ENCODE data around the gene TBPL2. TPM values are rescaled to one million over a fixed set of nuclear protein-coding genes. Genes with fewer than 3 reads are reported as not detected.
"Not testable (repeated sequence)": the region's sequence is repeated elsewhere in the genome, so short reads cannot be mapped to it uniquely, and the experiment has no call there.

TBPL2 gene
- polyA plus RNA-seq, 4 donors = 0.35 TPM; not detected in 3

GRCh38 chr14:55388160-55388559, 52.3 kb downstream of the TBPL2 start:
- Histone ChIP-seq H3K27me3 (ENCODE audit: control insufficient read depth in 3 of 3, insufficient read depth in 3 of 3, low read length in 3 of 3) (no peaks in the 10 kb centered on the region), H3K36me3 (ENCODE audit: control insufficient read depth in 3 of 3, insufficient read depth in 2 of 3, low read depth in 1 of 3, low read length in 3 of 3) (peaks cover 2 to 33% (median 3%) of the 10 kb centered on the region in 3 donors), H3K27ac (ENCODE audit: low read depth in 1 of 3, low read length in 2 of 3) (no peak overlapping the region), H3K9me3 (ENCODE audit: control insufficient read depth in 2 of 2, insufficient read depth in 1 of 2, low read depth in 1 of 2, low read length in 1 of 2) (no peaks in the 10 kb centered on the region), H3K4me1 (ENCODE audit: control insufficient read depth in 3 of 3, insufficient read depth in 2 of 3, low read depth in 1 of 3, low read length in 2 of 3) (peaks cover 0 to 3% (median 0%) of the 10 kb centered on the region in 3 donors), H3K4me3 (ENCODE audit: low read depth in 1 of 3, low read length in 3 of 3) (no peak overlapping the region)
- no peak for FAIRE-seq
- no peak for DNase-seq

GRCh38 chr14:55387121-55387520, 53.3 kb downstream of the TBPL2 start:
- H3K4me1 ChIP-seq (ENCODE audit: control insufficient read depth in 3 of 3, insufficient read depth in 2 of 3, low read depth in 1 of 3, low read length in 2 of 3) = peaks cover 0 to 3% (median 0%) of the 10 kb centered on the region in 3 donors
- H3K36me3 ChIP-seq (ENCODE audit: control insufficient read depth in 3 of 3, insufficient read depth in 2 of 3, low read depth in 1 of 3, low read length in 3 of 3) = peaks cover 2 to 37% (median 3%) of the 10 kb centered on the region in 3 donors
- DNase-seq = no peak
- no peaks in the 10 kb centered on the region for H3K9me3 ChIP-seq (ENCODE audit: control insufficient read depth in 2 of 2, insufficient read depth in 1 of 2, low read depth in 1 of 2, low read length in 1 of 2)
- peak overlapping the region in 1 of 3 donors; percentile 4 for H3K27ac ChIP-seq (ENCODE audit: low read depth in 1 of 3, low read length in 2 of 3)
- no peak overlapping the region for H3K4me3 ChIP-seq (ENCODE audit: low read depth in 1 of 3, low read length in 3 of 3)
- FAIRE-seq = no peak
- no peaks in the 10 kb centered on the region for H3K27me3 ChIP-seq (ENCODE audit: control insufficient read depth in 3 of 3, insufficient read depth in 3 of 3, low read length in 3 of 3)
- 95 to 99% (median 98%) methylated on average over 4 of the region's 4 CpGs for WGBS, 3 donors

GRCh38 chr14:55386037-55386808, 54.2 kb downstream of the TBPL2 start:
- H3K27ac ChIP-seq (ENCODE audit: low read depth in 1 of 3, low read length in 2 of 3) = peak overlapping the region; percentile 63 to 91 (median 74)
- no peaks in the 10 kb centered on the region for H3K27me3 ChIP-seq (ENCODE audit: control insufficient read depth in 3 of 3, insufficient read depth in 3 of 3, low read length in 3 of 3)
- no peak overlapping the region for H3K4me3 ChIP-seq (ENCODE audit: low read depth in 1 of 3, low read length in 3 of 3)
- H3K9me3 ChIP-seq (ENCODE audit: control insufficient read depth in 2 of 2, insufficient read depth in 1 of 2, low read depth in 1 of 2, low read length in 1 of 2) = no peaks in the 10 kb centered on the region
- H3K36me3 ChIP-seq (ENCODE audit: control insufficient read depth in 3 of 3, insufficient read depth in 2 of 3, low read depth in 1 of 3, low read length in 3 of 3) = peaks cover 4 to 39% (median 7%) of the 10 kb centered on the region in 3 donors
- peaks cover 0 to 3% (median 0%) of the 10 kb centered on the region in 3 donors for H3K4me1 ChIP-seq (ENCODE audit: control insufficient read depth in 3 of 3, insufficient read depth in 2 of 3, low read depth in 1 of 3, low read length in 2 of 3)
- FAIRE-seq (no peak), DNase-seq (peak in 1 of 2 donors; percentile 73)
- WGBS, 3 donors = 53 to 66% (median 55%) methylated on average over 6 of the region's 6 CpGs

GRCh38 chr14:55384536-55384935, 55.9 kb downstream of the TBPL2 start:
- WGBS, 3 donors = 82 to 95% (median 86%) methylated on average over 3 of the region's 3 CpGs
- H3K27ac ChIP-seq (ENCODE audit: low read depth in 1 of 3, low read length in 2 of 3) = no peak overlapping the region
- DNase-seq (no peak), FAIRE-seq (no peak)
- H3K36me3 ChIP-seq (ENCODE audit: control insufficient read depth in 3 of 3, insufficient read depth in 2 of 3, low read depth in 1 of 3, low read length in 3 of 3) = peaks cover 7 to 48% (median 9%) of the 10 kb centered on the region in 3 donors
- H3K27me3 ChIP-seq (ENCODE audit: control insufficient read depth in 3 of 3, insufficient read depth in 3 of 3, low read length in 3 of 3) = no peaks in the 10 kb centered on the region
- no peaks in the 10 kb centered on the region for H3K9me3 ChIP-seq (ENCODE audit: control insufficient read depth in 2 of 2, insufficient read depth in 1 of 2, low read depth in 1 of 2, low read length in 1 of 2)
- peaks cover 0 to 3% (median 0%) of the 10 kb centered on the region in 3 donors for H3K4me1 ChIP-seq (ENCODE audit: control insufficient read depth in 3 of 3, insufficient read depth in 2 of 3, low read depth in 1 of 3, low read length in 2 of 3)
- H3K4me3 ChIP-seq (ENCODE audit: low read depth in 1 of 3, low read length in 3 of 3) = no peak overlapping the region

- peaks cover 0 to 3% (median 0%) of the 10 kb centered on the region in 3 donors for H3K4me1 ChIP-seq (ENCODE audit: control insufficient read depth in 3 of 3, insufficient read depth in 2 of 3, low read depth in 1 of 3, low read length in 2 of 3)
- no peak for FAIRE-seq
- no peaks in the 10 kb centered on the region for H3K27me3 ChIP-seq (ENCODE audit: control insufficient read depth in 3 of 3, insufficient read depth in 3 of 3, low read length in 3 of 3)
- 75 to 90% (median 82%) methylated on average over 5 of the region's 5 CpGs for whole genome bisulfite sequencing, 3 donors
- no peaks in the 10 kb centered on the region for H3K9me3 ChIP-seq (ENCODE audit: control insufficient read depth in 2 of 2, insufficient read depth in 1 of 2, low read depth in 1 of 2, low read length in 1 of 2)
- no peak for DNase-seq
- H3K27ac ChIP-seq (ENCODE audit: low read depth in 1 of 3, low read length in 2 of 3) = no peak overlapping the region
- H3K36me3 ChIP-seq (ENCODE audit: control insufficient read depth in 3 of 3, insufficient read depth in 2 of 3, low read depth in 1 of 3, low read length in 3 of 3) = peaks cover 6 to 55% (median 7%) of the 10 kb centered on the region in 3 donors
- no peak overlapping the region for H3K4me3 ChIP-seq (ENCODE audit: low read depth in 1 of 3, low read length in 3 of 3)
These were observed 56.8 kb downstream of the TBPL2 start for GRCh38 chr14:55383541-55384140.

- WGBS, 3 donors = 87 to 91% (median 90%) methylated on average over 10 of the region's 10 CpGs
- not testable (repeated sequence) for H3K4me1 ChIP-seq (ENCODE audit: control insufficient read depth in 3 of 3, insufficient read depth in 2 of 3, low read depth in 1 of 3, low read length in 2 of 3); H3K27me3 ChIP-seq (ENCODE audit: control insufficient read depth in 3 of 3, insufficient read depth in 3 of 3, low read length in 3 of 3); FAIRE-seq; H3K4me3 ChIP-seq (ENCODE audit: low read depth in 1 of 3, low read length in 3 of 3); H3K9me3 ChIP-seq (ENCODE audit: control insufficient read depth in 2 of 2, insufficient read depth in 1 of 2, low read depth in 1 of 2, low read length in 1 of 2); H3K27ac ChIP-seq (ENCODE audit: low read depth in 1 of 3, low read length in 2 of 3); DNase-seq
- peaks cover 6 to 59% (median 10%) of the 10 kb centered on the region in 3 donors for H3K36me3 ChIP-seq (ENCODE audit: control insufficient read depth in 3 of 3, insufficient read depth in 2 of 3, low read depth in 1 of 3, low read length in 3 of 3)
These were observed 57.4 kb downstream of the TBPL2 start for GRCh38 chr14:55383056-55383466.

- 78 to 85% (median 84%) methylated on average over 4 of the region's 4 CpGs for WGBS, 3 donors
- Histone ChIP-seq H3K27me3 (ENCODE audit: control insufficient read depth in 3 of 3, insufficient read depth in 3 of 3, low read length in 3 of 3) (no peaks in the 10 kb centered on the region), H3K36me3 (ENCODE audit: control insufficient read depth in 3 of 3, insufficient read depth in 2 of 3, low read depth in 1 of 3, low read length in 3 of 3) (peaks cover 6 to 55% (median 13%) of the 10 kb centered on the region in 3 donors), H3K4me3 (ENCODE audit: low read depth in 1 of 3, low read length in 3 of 3) (no peak overlapping the region), H3K4me1 (ENCODE audit: control insufficient read depth in 3 of 3, insufficient read depth in 2 of 3, low read depth in 1 of 3, low read length in 2 of 3) (peaks cover 0 to 3% (median 0%) of the 10 kb centered on the region in 3 donors), H3K9me3 (ENCODE audit: control insufficient read depth in 2 of 2, insufficient read depth in 1 of 2, low read depth in 1 of 2, low read length in 1 of 2) (no peaks in the 10 kb centered on the region), H3K27ac (ENCODE audit: low read depth in 1 of 3, low read length in 2 of 3) (no peak overlapping the region)
- DNase-seq = no peak
- FAIRE-seq = no peak
These were observed 57.9 kb downstream of the TBPL2 start for GRCh38 chr14:55382483-55382882.

- no peak overlapping the region for H3K4me3 ChIP-seq (ENCODE audit: low read depth in 1 of 3, low read length in 3 of 3)
- DNase-seq (no peak), FAIRE-seq (no peak)
- 92 to 93% (median 92%) methylated on average over 2 of the region's 2 CpGs for WGBS, 3 donors
- peaks cover 0 to 3% (median 0%) of the 10 kb centered on the region in 3 donors for H3K4me1 ChIP-seq (ENCODE audit: control insufficient read depth in 3 of 3, insufficient read depth in 2 of 3, low read depth in 1 of 3, low read length in 2 of 3)
- peaks cover 8 to 54% (median 16%) of the 10 kb centered on the region in 3 donors for H3K36me3 ChIP-seq (ENCODE audit: control insufficient read depth in 3 of 3, insufficient read depth in 2 of 3, low read depth in 1 of 3, low read length in 3 of 3)
- H3K27me3 ChIP-seq (ENCODE audit: control insufficient read depth in 3 of 3, insufficient read depth in 3 of 3, low read length in 3 of 3) = no peaks in the 10 kb centered on the region
- no peak overlapping the region for H3K27ac ChIP-seq (ENCODE audit: low read depth in 1 of 3, low read length in 2 of 3)
- no peaks in the 10 kb centered on the region for H3K9me3 ChIP-seq (ENCODE audit: control insufficient read depth in 2 of 2, insufficient read depth in 1 of 2, low read depth in 1 of 2, low read length in 1 of 2)
These were observed 58.9 kb downstream of the TBPL2 start for GRCh38 chr14:55381561-55381960.
